Measurements from ENCODE around the gene TRMT112.
"Not testable (repeated sequence)": the region's sequence is repeated elsewhere in the genome, so short reads cannot be mapped to it uniquely, and the experiment has no call there.

The TRMT112 gene

GRCh38 chr11:64317961-64318765, 804 bp upstream of the TRMT112 start, which contains the start of gene PRDX5:
PRDX5 (plus strand) TSS chr11:64318121; CDS start chr11:64318216, 95 bp downstream.
- in situ Hi-C loops (cut with HindIII; ENCODE audit: low sequenced_read_pairs): no loop called here

GRCh38 chr11:64316672-64317324, 561 bp downstream of the TRMT112 start:
- H3K4me3 ChIP-seq (ENCODE audit: low read depth, low read length): peak overlapping the region; percentile 90
- TF ChIP-seq CTCF (IDR thresholded peaks at IDR 0.05; ENCODE audit: low read depth, low read length, missing control alignments): no peak
- in situ Hi-C loops (cut with HindIII; ENCODE audit: low sequenced_read_pairs): no loop called here
- no peak for DNase-seq (ENCODE audit: low read depth)

More at GRCh38 chr11:64317961-64318765, 804 bp upstream of the TRMT112 start, which contains the start of gene PRDX5:
- H3K4me3 ChIP-seq (ENCODE audit: low read depth, low read length): peak within 1 kb of the TSS; percentile 90
- peak; percentile 86 for DNase-seq (ENCODE audit: low read depth)
- TF ChIP-seq CTCF (IDR thresholded peaks at IDR 0.05; ENCODE audit: low read depth, low read length, missing control alignments): peak; percentile 16

GRCh38 chr11:64315667-64316526, 1.5 kb downstream of the TRMT112 start:
- DNase-seq (ENCODE audit: low read depth); in situ Hi-C loops (cut with HindIII; ENCODE audit: low sequenced_read_pairs); H3K4me3 ChIP-seq (ENCODE audit: low read depth, low read length): not testable (repeated sequence)

- no peak overlapping the region for H3K4me3 ChIP-seq (ENCODE audit: low read depth, low read length)
- no peak for DNase-seq (ENCODE audit: low read depth)
- TF ChIP-seq CTCF (IDR thresholded peaks at IDR 0.05; ENCODE audit: low read depth, low read length, missing control alignments): no peak
- in situ Hi-C loops (cut with HindIII; ENCODE audit: low sequenced_read_pairs): no loop called here
Observed at GRCh38 chr11:64314805-64315561, 2.4 kb downstream of the TRMT112 start.

- H3K4me3 ChIP-seq (ENCODE audit: low read depth, low read length): no peak overlapping the region
- peak; percentile 19 for TF ChIP-seq CTCF (IDR thresholded peaks at IDR 0.05; ENCODE audit: low read depth, low read length, missing control alignments)
- in situ Hi-C loops (cut with HindIII; ENCODE audit: low sequenced_read_pairs): no loop called here
- no peak for DNase-seq (ENCODE audit: low read depth)
Observed at GRCh38 chr11:64314146-64314804, 3.1 kb downstream of the TRMT112 start.

- no peak overlapping the region for H3K4me3 ChIP-seq (ENCODE audit: low read depth, low read length)
- in situ Hi-C loops (cut with HindIII; ENCODE audit: low sequenced_read_pairs): no loop called here
Observed at GRCh38 chr11:64313491-64314145, 3.7 kb downstream of the TRMT112 start.

More at GRCh38 chr11:64313491-64314145, 3.7 kb downstream of the TRMT112 start:
- no peak for TF ChIP-seq CTCF (IDR thresholded peaks at IDR 0.05; ENCODE audit: low read depth, low read length, missing control alignments)
- no peak for DNase-seq (ENCODE audit: low read depth)
